ENCODE results near the gene CDC37. TPM values are rescaled to one million over a fixed set of nuclear protein-coding genes. Genes with fewer than 3 reads are reported as not detected.

Gene CDC37
- total RNA-seq, 1 donor from 2014 or later = 142 TPM

- Mint-ChIP-seq H3K9me3 (no peaks in the 10 kb centered on the region), H3K27me3 (ENCODE audit: insufficient read depth, low read depth) (peaks cover 56% of the 10 kb centered on the region), H3K4me1 (peaks cover 40% of the 10 kb centered on the region), H3K27ac (no peak overlapping the region), H3K4me3 (peak overlapping the region; percentile 84), H3K36me3 (no peaks in the 10 kb centered on the region)
- Histone ChIP-seq H3K27ac (no peak overlapping the region), H3F3A (ENCODE audit: low read depth) (peaks cover 73% of the 10 kb centered on the region), H3K9ac (no peak overlapping the region), H3K4me1 (peaks cover 13% of the 10 kb centered on the region), H3K4me3 (peak overlapping the region; percentile 59), H2AFZ (replicated peaks) (no peak overlapping the region), H3K9me3 (ENCODE audit: low read depth) (no peaks in the 10 kb centered on the region), H3K36me3 (no peaks in the 10 kb centered on the region), H3K79me2 (ENCODE audit: low read depth) (no peaks in the 10 kb centered on the region), H3K4me2 (peak overlapping the region; percentile 73), H3K27me3 (peaks cover 100% of the 10 kb centered on the region), H4K20me1 (ENCODE audit: low read depth) (peaks cover 44% of the 10 kb centered on the region)
- no peak for DNase-seq (ENCODE audit: low spot score)
- TF ChIP-seq CTCF (IDR thresholded peaks at IDR 0.05) (no peak), EZH2 (IDR thresholded peaks at IDR 0.05) (peak; percentile 25), EZH2phosphoT487 (IDR thresholded peaks at IDR 0.05) (peak; percentile 14)
These were observed 18.1 kb upstream of the CDC37 start for GRCh38 chr19:10421240-10422045.

DNA sequence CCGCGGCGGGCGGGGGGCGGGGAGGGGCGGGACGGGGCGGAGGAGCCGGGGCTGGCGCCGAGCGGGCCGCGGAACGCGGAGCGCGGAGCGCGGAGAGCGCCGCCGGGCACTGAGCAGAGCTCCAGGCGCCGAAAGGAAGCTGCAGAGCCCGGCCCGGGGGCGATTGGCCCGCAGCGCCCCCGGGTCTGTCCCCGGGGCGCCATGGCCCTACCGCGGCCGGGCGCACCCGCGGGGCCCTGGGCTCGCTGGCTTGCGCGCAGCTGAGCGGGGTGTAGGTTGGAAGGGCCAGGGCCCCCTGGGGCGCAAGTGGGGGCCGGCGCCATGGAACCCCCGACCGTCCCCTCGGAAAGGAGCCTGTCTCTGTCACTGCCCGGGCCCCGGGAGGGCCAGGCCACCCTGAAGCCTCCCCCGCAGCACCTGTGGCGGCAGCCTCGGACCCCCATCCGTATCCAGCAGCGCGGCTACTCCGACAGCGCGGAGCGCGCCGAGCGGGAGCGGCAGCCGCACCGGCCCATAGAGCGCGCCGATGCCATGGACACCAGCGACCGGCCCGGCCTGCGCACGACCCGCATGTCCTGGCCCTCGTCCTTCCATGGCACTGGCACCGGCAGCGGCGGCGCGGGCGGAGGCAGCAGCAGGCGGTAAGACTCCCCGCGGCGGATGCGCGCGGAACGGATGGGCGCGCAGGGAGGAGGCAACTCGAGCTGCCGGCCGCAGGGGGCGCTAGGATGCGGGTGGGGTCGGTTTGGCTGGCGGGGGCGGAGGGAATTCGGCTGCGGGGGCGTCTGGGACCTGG lies 17.3 kb upstream of the CDC37 start, which contains the start of gene PDE4A:
PDE4A (plus strand) TSS at position 95 of the 796 bp plus-strand sequence; CDS start at position 322, 227 bp downstream.
- no peaks in the 10 kb centered on the region for H3K79me2 ChIP-seq (ENCODE audit: low read depth)
- H3K27ac ChIP-seq = no peak within 1 kb of the TSS
- peak; percentile 70 for DNase-seq (ENCODE audit: low spot score)
- no peaks in the 10 kb centered on the region for H3K9me3 ChIP-seq (ENCODE audit: low read depth)
- Mint-ChIP-seq H3K4me3 (peak within 1 kb of the TSS; percentile 89), H3K9me3 (peaks cover 2% of the 10 kb centered on the region), H3K27ac (no peak within 1 kb of the TSS), H3K36me3 (no peaks in the 10 kb centered on the region), H3K4me1 (peaks cover 46% of the 10 kb centered on the region), H3K27me3 (ENCODE audit: insufficient read depth, low read depth) (peaks cover 52% of the 10 kb centered on the region)
- peaks cover 44% of the 10 kb centered on the region for H4K20me1 ChIP-seq (ENCODE audit: low read depth)
- H3K27me3 ChIP-seq = peaks cover 100% of the 10 kb centered on the region
- TF ChIP-seq CTCF (IDR thresholded peaks at IDR 0.05) (peak; percentile 61), EZH2phosphoT487 (IDR thresholded peaks at IDR 0.05) (peak; percentile 82), EZH2 (IDR thresholded peaks at IDR 0.05) (peak; percentile 50)
- no peaks in the 10 kb centered on the region for H3K36me3 ChIP-seq
- no peak within 1 kb of the TSS for H3K9ac ChIP-seq
- H3K4me3 ChIP-seq = peak within 1 kb of the TSS; percentile 59
- peaks cover 13% of the 10 kb centered on the region for H3K4me1 ChIP-seq
- H2AFZ ChIP-seq (replicated peaks) = no peak within 1 kb of the TSS
- peaks cover 79% of the 10 kb centered on the region for H3F3A ChIP-seq (ENCODE audit: low read depth)
- H3K4me2 ChIP-seq = peak within 1 kb of the TSS; percentile 73

- no peak overlapping the region for H2AFZ ChIP-seq (replicated peaks)
- TF ChIP-seq EZH2phosphoT487 (IDR thresholded peaks at IDR 0.05) (peak; percentile 8), CTCF (IDR thresholded peaks at IDR 0.05) (no peak), EZH2 (IDR thresholded peaks at IDR 0.05) (peak; percentile 44)
- peaks cover 73% of the 10 kb centered on the region for H3F3A ChIP-seq (ENCODE audit: low read depth)
- H3K27ac ChIP-seq = no peak overlapping the region
- no peaks in the 10 kb centered on the region for H3K36me3 ChIP-seq
- Mint-ChIP-seq H3K36me3 (no peaks in the 10 kb centered on the region), H3K9me3 (peaks cover 2% of the 10 kb centered on the region), H3K4me3 (peak overlapping the region; percentile 89), H3K27ac (no peak overlapping the region), H3K27me3 (ENCODE audit: insufficient read depth, low read depth) (peaks cover 44% of the 10 kb centered on the region), H3K4me1 (peaks cover 46% of the 10 kb centered on the region)
- no peaks in the 10 kb centered on the region for H3K9me3 ChIP-seq (ENCODE audit: low read depth)
- peaks cover 36% of the 10 kb centered on the region for H4K20me1 ChIP-seq (ENCODE audit: low read depth)
- H3K4me3 ChIP-seq = peak overlapping the region; percentile 59
- no peaks in the 10 kb centered on the region for H3K79me2 ChIP-seq (ENCODE audit: low read depth)
- H3K4me2 ChIP-seq = peak overlapping the region; percentile 73
- H3K27me3 ChIP-seq = peaks cover 100% of the 10 kb centered on the region
- no peak overlapping the region for H3K9ac ChIP-seq
- peaks cover 13% of the 10 kb centered on the region for H3K4me1 ChIP-seq
- DNase-seq (ENCODE audit: low spot score) = peak; percentile 95
These were observed 16.5 kb upstream of the CDC37 start for GRCh38 chr19:10419646-10420443.

All from neural progenitor cell (in vitro differentiated cells).